ENCODE measurements around the gene NAT9.
A peak's percentile ranks its signal among the peaks of the same experiment; 100 is the strongest.

The NAT9 gene

DNA sequence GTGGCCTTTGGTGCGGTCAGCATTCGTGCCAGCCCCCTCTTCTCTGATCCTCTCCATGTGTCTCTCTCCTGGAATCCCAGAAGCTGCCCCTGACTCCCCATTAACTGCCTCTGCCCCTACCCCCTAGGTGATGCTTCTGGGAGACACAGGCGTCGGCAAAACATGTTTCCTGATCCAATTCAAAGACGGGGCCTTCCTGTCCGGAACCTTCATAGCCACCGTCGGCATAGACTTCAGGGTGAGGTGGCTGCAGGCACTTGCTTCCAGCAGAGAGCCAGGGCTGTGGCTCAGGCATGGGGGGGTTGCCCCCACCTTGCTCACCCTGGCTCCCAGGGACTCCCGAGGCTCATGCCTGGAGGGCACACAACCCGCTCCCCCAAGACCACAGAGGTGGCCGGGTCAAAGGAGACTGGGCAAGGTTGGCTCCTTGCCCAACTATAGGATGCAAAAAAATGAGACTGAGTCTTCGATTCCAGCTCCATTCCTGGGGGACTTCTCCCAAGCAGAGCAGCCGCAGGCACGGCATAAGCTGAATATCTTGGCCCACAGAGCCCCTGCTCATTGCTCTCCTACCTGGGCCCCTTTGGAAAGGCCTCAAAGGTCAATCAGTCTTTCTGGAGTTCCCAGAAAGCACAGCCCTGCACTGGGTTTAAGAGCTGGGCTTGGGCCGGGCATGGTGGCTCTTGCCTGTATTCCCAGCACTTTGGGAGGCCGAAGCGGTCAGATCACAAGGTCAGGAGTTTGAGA, 35.3 kb downstream of the NAT9 start:
- TF ChIP-seq, protein P1, sequence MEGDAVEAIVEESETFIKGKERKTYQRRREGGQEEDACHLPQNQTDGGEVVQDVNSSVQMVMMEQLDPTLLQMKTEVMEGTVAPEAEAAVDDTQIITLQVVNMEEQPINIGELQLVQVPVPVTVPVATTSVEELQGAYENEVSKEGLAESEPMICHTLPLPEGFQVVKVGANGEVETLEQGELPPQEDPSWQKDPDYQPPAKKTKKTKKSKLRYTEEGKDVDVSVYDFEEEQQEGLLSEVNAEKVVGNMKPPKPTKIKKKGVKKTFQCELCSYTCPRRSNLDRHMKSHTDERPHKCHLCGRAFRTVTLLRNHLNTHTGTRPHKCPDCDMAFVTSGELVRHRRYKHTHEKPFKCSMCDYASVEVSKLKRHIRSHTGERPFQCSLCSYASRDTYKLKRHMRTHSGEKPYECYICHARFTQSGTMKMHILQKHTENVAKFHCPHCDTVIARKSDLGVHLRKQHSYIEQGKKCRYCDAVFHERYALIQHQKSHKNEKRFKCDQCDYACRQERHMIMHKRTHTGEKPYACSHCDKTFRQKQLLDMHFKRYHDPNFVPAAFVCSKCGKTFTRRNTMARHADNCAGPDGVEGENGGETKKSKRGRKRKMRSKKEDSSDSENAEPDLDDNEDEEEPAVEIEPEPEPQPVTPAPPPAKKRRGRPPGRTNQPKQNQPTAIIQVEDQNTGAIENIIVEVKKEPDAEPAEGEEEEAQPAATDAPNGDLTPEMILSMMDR (conservative IDR thresholded peaks at IDR 0.05; ENCODE audit: low read depth, low read length) = no peak
- H3K4me3 ChIP-seq (ENCODE audit: low read length) = no peak overlapping the region

DNA sequence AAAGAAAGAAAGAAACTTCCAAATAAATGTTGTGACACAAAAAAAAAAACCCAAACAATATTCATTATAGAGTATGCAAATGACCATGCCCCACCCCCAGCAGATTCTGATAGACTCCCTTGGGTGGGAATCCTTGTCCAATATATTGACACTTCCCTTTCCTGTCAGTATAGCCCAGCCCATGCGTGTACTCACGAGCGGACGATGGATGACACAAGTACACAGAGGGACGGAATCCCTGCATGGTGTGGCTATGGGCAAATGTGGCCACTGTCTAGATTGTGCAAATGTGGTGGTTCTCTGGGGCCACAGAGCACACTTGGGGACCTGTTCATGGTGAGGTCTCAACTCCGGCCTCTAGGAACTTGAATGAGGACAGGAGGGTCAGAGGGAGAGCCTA, 36.0 kb downstream of the NAT9 start:
- no peak for DNase-seq (ENCODE audit: low read depth)
- no peak overlapping the region for H3K4me3 ChIP-seq (ENCODE audit: low read length)
- TF ChIP-seq, protein P1 (conservative IDR thresholded peaks at IDR 0.05; ENCODE audit: low read depth, low read length) = no peak

More for the DNA sequence above, 35.3 kb downstream of the NAT9 start:
- no peak for DNase-seq (ENCODE audit: low read depth)

DNA sequence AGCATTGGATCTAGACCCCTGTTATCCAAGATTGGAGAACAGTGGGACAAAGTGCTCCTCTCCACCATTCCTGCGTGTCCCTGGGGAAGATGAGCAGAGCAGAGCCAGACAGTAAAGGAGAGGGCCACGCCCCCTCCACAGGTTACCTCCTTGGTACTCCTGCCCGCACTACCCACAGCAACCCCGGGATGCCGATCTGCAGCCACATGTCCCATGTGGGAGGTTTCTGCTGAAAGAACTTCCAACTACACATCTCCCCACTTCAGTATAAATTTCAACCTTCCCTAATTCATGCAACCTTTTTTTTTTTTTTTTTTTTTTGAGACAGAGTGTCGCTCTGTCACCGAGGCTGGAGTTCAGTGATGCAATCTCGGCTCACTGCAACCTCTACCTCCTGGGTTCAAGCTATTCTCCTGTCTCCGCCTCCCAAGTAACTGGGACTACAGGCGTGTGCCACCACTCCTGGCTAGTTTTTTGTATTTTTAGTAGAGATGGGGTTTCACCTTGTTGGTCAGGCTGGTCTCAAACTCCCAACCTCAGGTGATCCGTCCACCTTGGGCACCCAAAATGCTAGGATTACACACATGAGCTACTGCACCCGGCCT, 36.8 kb downstream of the NAT9 start:
- no peak overlapping the region for H3K4me3 ChIP-seq (ENCODE audit: low read length)

DNA sequence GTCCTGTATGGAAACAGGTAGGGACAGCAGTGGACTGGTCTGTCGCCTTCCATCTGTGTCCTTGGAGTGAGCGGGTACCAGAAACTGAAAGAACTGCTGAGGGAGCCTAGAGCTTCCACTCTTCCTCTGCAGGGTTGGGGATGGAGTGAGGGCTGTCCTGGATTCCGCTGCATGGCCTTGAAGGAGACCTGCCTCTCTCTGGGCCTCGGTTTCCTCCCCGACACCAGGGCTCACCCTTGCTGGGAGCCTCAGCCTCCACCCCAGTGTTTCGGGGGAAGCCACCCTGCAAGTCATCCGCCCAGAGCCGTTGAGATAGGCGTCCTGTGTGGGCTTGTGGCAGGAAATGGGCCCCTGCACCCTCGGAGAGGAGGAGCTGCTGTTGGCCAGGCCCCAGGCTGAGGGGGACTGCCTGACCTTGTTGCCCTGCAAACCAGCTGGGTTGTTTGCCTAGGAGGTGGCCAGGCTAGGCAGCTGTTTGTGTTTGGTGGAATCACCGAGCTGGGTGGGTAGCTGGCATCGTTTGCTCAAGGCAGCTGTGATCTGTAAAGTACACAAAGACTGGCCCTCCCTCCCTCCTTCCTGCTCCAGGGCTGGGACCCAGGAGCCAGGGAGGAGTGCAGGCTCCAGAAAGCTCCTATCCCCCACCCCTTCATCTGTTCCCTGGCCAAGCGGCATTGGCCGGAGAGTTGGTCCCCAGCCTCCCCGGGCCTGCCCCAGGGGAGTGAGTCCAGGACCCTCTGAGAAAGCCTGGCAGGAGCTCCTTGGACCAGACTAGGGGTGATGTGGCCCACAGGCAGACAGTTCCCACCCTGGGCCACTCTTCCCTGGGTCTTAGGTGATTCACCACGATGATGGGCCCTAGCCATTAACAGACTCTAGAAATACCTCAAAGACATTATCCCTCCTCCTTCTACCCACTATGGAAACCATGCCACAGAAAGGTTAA, 37.8 kb downstream of the NAT9 start:
- H3K4me3 ChIP-seq (ENCODE audit: low read length) = no peak overlapping the region
- TF ChIP-seq, protein P1 (conservative IDR thresholded peaks at IDR 0.05; ENCODE audit: low read depth, low read length) = no peak
- no peak for DNase-seq (ENCODE audit: low read depth)

More for the DNA sequence above, 36.8 kb downstream of the NAT9 start:
- TF ChIP-seq, protein P1 (conservative IDR thresholded peaks at IDR 0.05; ENCODE audit: low read depth, low read length) = no peak
- no peak for DNase-seq (ENCODE audit: low read depth)

DNA sequence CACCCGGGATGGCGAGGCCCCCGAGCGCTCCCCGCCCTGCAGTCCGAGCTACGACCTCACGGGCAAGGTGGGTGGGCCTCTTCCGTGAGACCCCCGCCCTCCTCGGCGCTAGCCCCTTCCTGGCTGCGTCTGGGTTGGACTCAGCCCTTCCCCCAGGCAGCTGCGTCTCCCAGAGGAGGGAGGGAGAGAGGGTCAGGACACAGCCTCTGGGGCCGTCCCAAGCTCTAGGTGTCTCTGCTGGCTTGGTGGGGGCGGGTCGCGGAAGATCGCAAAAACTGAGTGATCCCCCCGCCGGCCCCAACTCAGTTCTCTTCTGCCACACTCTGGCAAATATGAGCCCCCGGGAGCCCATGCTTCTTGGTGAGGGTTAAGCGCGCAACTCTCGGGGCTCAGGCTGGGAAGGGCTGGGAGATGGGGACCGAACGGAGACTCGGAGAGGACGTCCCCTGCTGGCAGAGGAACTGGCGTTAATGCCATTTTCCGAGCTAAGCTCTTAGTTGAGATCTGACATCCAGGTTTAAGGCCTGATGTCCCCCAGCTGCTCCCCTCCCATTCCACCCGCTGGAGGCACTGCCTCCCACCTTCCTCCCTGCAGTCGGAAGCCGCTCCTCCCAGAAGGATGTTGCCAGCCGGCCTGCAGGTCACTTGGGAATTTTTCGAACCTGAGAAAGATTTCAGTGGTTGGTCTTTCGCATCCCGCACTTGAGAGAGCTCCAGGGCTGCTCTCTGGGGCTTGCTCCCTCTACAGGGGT, 38.7 kb downstream of the NAT9 start:
- TF ChIP-seq, protein P1 (conservative IDR thresholded peaks at IDR 0.05; ENCODE audit: low read depth, low read length) = peak; percentile 61
- no peak for DNase-seq (ENCODE audit: low read depth)

DNA sequence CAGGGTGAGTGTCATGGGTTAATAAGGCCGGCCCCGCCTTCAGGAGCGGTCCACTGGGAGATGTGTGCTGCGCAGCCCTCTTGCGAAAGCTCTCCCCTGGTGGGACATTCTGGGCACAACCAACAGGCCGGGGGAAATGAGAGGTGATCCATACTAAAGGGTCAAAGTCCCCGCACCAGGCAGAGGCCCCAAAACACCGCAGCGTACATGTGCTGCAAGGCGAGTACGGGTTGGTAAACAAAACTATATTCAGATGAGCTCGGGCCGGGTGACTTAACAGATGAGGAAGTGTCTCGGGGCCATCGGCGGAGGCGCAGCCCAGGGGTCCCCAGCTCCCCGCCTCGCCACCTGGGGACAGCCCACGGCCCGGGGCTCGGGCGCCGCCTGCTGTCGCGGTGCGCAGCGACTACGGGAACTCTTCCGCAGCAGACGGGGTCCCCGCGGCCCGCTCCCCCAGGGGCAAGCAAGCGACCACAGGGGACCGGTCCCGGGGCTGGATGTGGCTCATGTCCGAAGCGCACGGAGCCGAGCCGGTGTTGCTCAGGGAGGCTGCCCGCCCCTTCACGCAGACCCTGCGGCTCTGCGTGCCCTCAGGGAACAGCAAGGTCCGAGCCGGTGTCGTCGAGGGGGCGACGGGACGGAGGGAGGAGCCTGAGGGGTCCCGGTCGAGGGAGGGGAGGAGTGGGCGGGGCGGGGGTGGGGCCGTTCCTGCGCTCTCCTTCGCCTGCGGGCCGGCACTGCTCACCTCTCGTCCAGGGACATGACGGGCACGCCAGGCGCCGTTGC, 39.4 kb downstream of the NAT9 start, which contains the start of gene RAB37:
RAB37 (plus strand) TSS at position 744 of the 786 bp plus-strand sequence; CDS start at position 761, 17 bp downstream.
- H3K4me3 ChIP-seq (ENCODE audit: low read length) = no peak within 1 kb of the TSS
- DNase-seq (ENCODE audit: low read depth) = no peak
- TF ChIP-seq, protein P1 (conservative IDR thresholded peaks at IDR 0.05; ENCODE audit: low read depth, low read length) = peak; percentile 32

More for the DNA sequence above, 38.7 kb downstream of the NAT9 start:
- no peak overlapping the region for H3K4me3 ChIP-seq (ENCODE audit: low read length)
